HCT116 (cell line): ENCODE measurements around the gene ELFN2. TPM values are rescaled to one million over a fixed set of nuclear protein-coding genes. Genes with fewer than 3 reads are reported as not detected.

Source experiments
- ATAC-seq: fragments of 200-7000 bp; cut with Tn5 transposase; 2 replicates; pipeline ENCODE4 v1.9.1; 2020; ENCODE audit warnings: mild to moderate bottlenecking, moderate library complexity
- BruUV-seq: library from RNA; stranded (reverse); fragments of 400-500 nt; replicated peaks from 2 replicates; lab custom pipeline; 2021; lab: Mats Ljungman, UMichigan
- CTCF ChIA-PET: fragments of 300-600 bp; sonication (Branson Sonifier 250); formaldehyde crosslinking; loops from one replicate; lab custom pipeline; 2021; ENCODE audit warnings: antibody characterized with exemption; lab: Charles Lee
- POLR2A ChIA-PET: fragments of 300-600, 350-600 bp; sonication (Branson Sonifier 250); formaldehyde crosslinking; loops from one replicate; lab custom pipeline; 2021; ENCODE audit warnings: antibody characterized with exemption; lab: Charles Lee
- RAD21 ChIA-PET, 2 experiments: fragments of 300-600 bp; sonication (Branson Sonifier 250); formaldehyde crosslinking; loops; one replicate each; lab custom pipeline; 2023; ENCODE audit warnings: low total read pairs in 2 of 2; ENCODE audit not compliant: uncharacterized antibody in 2 of 2, unreplicated experiment in 2 of 2, low non-redundant PET in 1 of 2; lab: Charles Lee
- DNase-seq: peaks from one replicate; pipeline ENCODE4 v3.0.0-alpha.2; 2010; ENCODE audit warnings: low read depth, low spot score
- H2AFZ ChIP-seq: fragments of 200-600 bp; shearing (Covaris generic), sonication (generic); 2 replicates; pipeline ENCODE4 v1.6.1; 2017; ENCODE audit warnings: low read depth, mixed run types, mixed read lengths, antibody characterized with exemption, low read length; ENCODE audit not compliant: poor library complexity, severe bottlenecking
- H3K27ac ChIP-seq: 2 replicates; pipeline ENCODE4 v1.5.1; 2012; ENCODE audit warnings: low read depth, low read length
- H3K27me3 ChIP-seq: fragments of 200-600 bp; sonication (generic); 2 replicates; pipeline ENCODE4 v1.6.1; 2016; ENCODE audit warnings: mixed run types, low read length, mixed read lengths; ENCODE audit not compliant: insufficient read depth
- H3K36me3 ChIP-seq, 2 experiments: fragments of 200-500 bp in 1 of 2; fragments of 200-600 bp in 1 of 2; sonication (Bioruptor generic) in 1 of 2; sonication (generic) in 1 of 2; 2 replicates each; pipeline versions ENCODE4 v1.5.1 to v1.6.1; 2014 to 2016; ENCODE audit warnings: low read length in 2 of 2, inconsistent platforms in 1 of 2, mixed read lengths in 1 of 2, mixed run types in 1 of 2; ENCODE audit not compliant: insufficient read depth in 2 of 2, control insufficient read depth in 1 of 2
- H3K4me1 ChIP-seq, 2 experiments: fragments of 200-600 bp in 1 of 2; sonication (generic) in 1 of 2; 2 replicates each; pipeline versions ENCODE4 v1.5.1 to v1.6.1; 2012 to 2017; ENCODE audit warnings: low read length in 2 of 2, inconsistent platforms in 1 of 2, mild to moderate bottlenecking in 1 of 2, mixed read lengths in 1 of 2, mixed run types in 1 of 2, moderate library complexity in 1 of 2; ENCODE audit not compliant: insufficient read depth in 2 of 2, control insufficient read depth in 1 of 2
- H3K4me2 ChIP-seq: fragments of 200-600 bp; sonication (generic); 2 replicates; pipeline ENCODE4 v1.6.1; 2017; ENCODE audit warnings: mixed run types, low read length, mixed read lengths
- H3K4me3 ChIP-seq, 2 experiments: fragments of 200-600 bp in 1 of 2; sonication (generic) in 1 of 2; replicated peaks in 1 of 2; 2 replicates each; pipeline ENCODE4 v1.5.1; 2011 to 2016; ENCODE audit warnings: low read length in 2 of 2, control low read depth in 1 of 2, low read depth in 1 of 2, mild to moderate bottlenecking in 1 of 2, mixed read lengths in 1 of 2, mixed run types in 1 of 2
- H3K79me2 ChIP-seq: fragments of 200-600 bp; sonication (generic); 2 replicates; pipeline ENCODE4 v1.6.1; 2017; ENCODE audit warnings: mild to moderate bottlenecking, mixed run types, low read length, moderate library complexity, mixed read lengths; ENCODE audit not compliant: insufficient read depth
- H3K9ac ChIP-seq: fragments of 200-600 bp; sonication (generic); 2 replicates; pipeline ENCODE4 v1.6.1; 2016; ENCODE audit warnings: low read length, mixed read lengths
- H3K9me2 ChIP-seq: fragments of 200-600 bp; sonication (generic), shearing (Covaris generic); 2 replicates; pipeline ENCODE4 v1.6.1; 2017; ENCODE audit warnings: mixed run types, mild to moderate bottlenecking, moderate library complexity; ENCODE audit not compliant: insufficient read depth
- H3K9me3 ChIP-seq, 2 experiments: fragments of 200-500 bp in 1 of 2; fragments of 200-600 bp in 1 of 2; sonication (Bioruptor generic) in 1 of 2; sonication (generic) in 1 of 2; 2 replicates each; pipeline ENCODE4 v1.6.1; 2014 to 2017; ENCODE audit warnings: low read length in 2 of 2, mixed read lengths in 2 of 2, inconsistent platforms in 1 of 2, low read depth in 1 of 2, mild to moderate bottlenecking in 1 of 2, mixed run types in 1 of 2, moderate library complexity in 1 of 2; ENCODE audit not compliant: control insufficient read depth in 1 of 2, insufficient read depth in 1 of 2
- H4K20me1 ChIP-seq: fragments of 200-600 bp; sonication (generic), shearing (Covaris generic); 2 replicates; pipeline ENCODE4 v1.6.1; 2017; ENCODE audit warnings: mixed run types, mild to moderate bottlenecking, moderate library complexity; ENCODE audit not compliant: insufficient read depth
- ATF3 ChIP-seq: IDR thresholded peaks from 2 replicates; pipeline ENCODE4 v1.6.1; 2012
- CBX3 ChIP-seq: IDR thresholded peaks from 2 replicates; pipeline ENCODE4 v1.6.1; 2012; ENCODE audit warnings: low read depth
- CEBPB ChIP-seq: IDR thresholded peaks from 2 replicates; pipeline ENCODE4 v1.6.1; 2012; ENCODE audit warnings: low read depth
- CTCF ChIP-seq, 3 experiments: fragments of 200-600 bp in 1 of 3; sonication (generic) in 1 of 3; IDR thresholded peaks in 2 of 3; conservative IDR thresholded peaks in 1 of 3; 2 replicates each; pipeline ENCODE4 v1.5.1; 2012 to 2017; ENCODE audit warnings: low read depth in 2 of 3, low read length in 2 of 3, antibody characterized with exemption in 1 of 3, borderline replicate concordance in 1 of 3, control low read depth in 1 of 3, mild to moderate bottlenecking in 1 of 3, mixed read lengths in 1 of 3, mixed run types in 1 of 3, moderate library complexity in 1 of 3; ENCODE audit not compliant: insufficient read depth in 1 of 3
- EGR1 ChIP-seq: IDR thresholded peaks from 2 replicates; pipeline ENCODE4 v1.6.1; 2012; ENCODE audit warnings: low read depth
- ELF1 ChIP-seq: IDR thresholded peaks from 2 replicates; pipeline ENCODE4 v1.6.1; 2012; ENCODE audit warnings: low read depth, borderline replicate concordance
- EZH2 ChIP-seq: fragments of 200-600 bp; sonication (generic); IDR thresholded peaks from 2 replicates; pipeline ENCODE4 v1.6.1; 2017; ENCODE audit warnings: antibody characterized with exemption, mixed run types
- EZH2phosphoT487 ChIP-seq: fragments of 200-600 bp; IDR thresholded peaks from 2 replicates; pipeline ENCODE4 v1.6.1; 2018; ENCODE audit warnings: antibody characterized with exemption, borderline replicate concordance
- FOSL1 ChIP-seq: IDR thresholded peaks from 2 replicates; pipeline ENCODE4 v1.6.1; 2012; ENCODE audit warnings: low read depth
- JUND ChIP-seq: IDR thresholded peaks from 2 replicates; pipeline ENCODE4 v1.6.1; 2012
- POLR2A ChIP-seq: IDR thresholded peaks from 2 replicates; pipeline ENCODE4 v1.7.0; 2011; ENCODE audit warnings: borderline replicate concordance; ENCODE audit not compliant: insufficient read depth, insufficient read length; ENCODE audit errors: extremely low read depth
- RAD21 ChIP-seq: IDR thresholded peaks from 2 replicates; pipeline ENCODE4 v1.6.1; 2012; ENCODE audit warnings: low read depth, mild to moderate bottlenecking
- REST ChIP-seq: IDR thresholded peaks from 2 replicates; pipeline ENCODE4 v1.6.1; 2012; ENCODE audit warnings: low read depth
- SP1 ChIP-seq: IDR thresholded peaks from 2 replicates; pipeline ENCODE4 v1.6.1; 2012; ENCODE audit warnings: low read depth
- SRF ChIP-seq: IDR thresholded peaks from 2 replicates; pipeline ENCODE4 v1.6.1; 2012; ENCODE audit warnings: low read depth
- TCF7L2 ChIP-seq: IDR thresholded peaks from 2 replicates; pipeline ENCODE4 v1.7.0; 2011; ENCODE audit warnings: borderline replicate concordance, inconsistent platforms; ENCODE audit not compliant: insufficient read depth, insufficient read length; ENCODE audit errors: extremely low read depth
- YY1 ChIP-seq: IDR thresholded peaks from 2 replicates; pipeline ENCODE4 v1.6.1; 2011; ENCODE audit warnings: low read length, low read depth, moderate library complexity, mild to moderate bottlenecking; ENCODE audit not compliant: insufficient replicate concordance; ENCODE audit errors: extremely low read depth
- ZBTB33 ChIP-seq: IDR thresholded peaks from 2 replicates; pipeline ENCODE4 v1.6.1; 2011; ENCODE audit warnings: mild to moderate bottlenecking, low read length, moderate library complexity; ENCODE audit not compliant: insufficient replicate concordance; ENCODE audit errors: extremely low read depth
- ZNF274 ChIP-seq: fragments of 200-500 bp; sonication (Bioruptor generic); IDR thresholded peaks from 2 replicates; pipeline ENCODE4 v1.6.1; 2014; ENCODE audit warnings: mild to moderate bottlenecking, low read depth, low read length, inconsistent platforms
- intact Hi-C: fragments of 100-400 bp; cut with micrococcal nuclease; formaldehyde crosslinking; loops from 2 replicates; pipeline ENCODE4 v1.10.0; 2022
- total RNA-seq: library from RNA; stranded (reverse); gene quantifications from one replicate; pipeline ENCODE4 v1.2.1, GENCODE V29; 2021; ENCODE audit not compliant: unreplicated experiment

The ELFN2 gene
- total RNA-seq, 1 experiment from 2014 or later = 45.4 TPM

GRCh38 chr22:37354670-37355069, 72.6 kb downstream of the ELFN2 start:
- Histone ChIP-seq H3K27ac (no peak overlapping the region), H4K20me1 (no peaks in the 10 kb centered on the region), H3K4me2 (no peak overlapping the region), H3K9me3 (no peaks in the 10 kb centered on the region), H3K36me3 (no peaks in the 10 kb centered on the region), H3K79me2 (no peaks in the 10 kb centered on the region), H3K4me1 (peaks cover 0 to 18% of the 10 kb centered on the region in 2 experiments; a peak in 2 of 4 replicates), H3K9ac (no peak overlapping the region), H3K4me3 (no peak overlapping the region), H2AFZ (no peak overlapping the region), H3K27me3 (no peaks in the 10 kb centered on the region), H3K9me2 (no peaks in the 10 kb centered on the region)
- ChIA-PET CTCF (no interaction called here), RAD21 (no interaction called here), POLR2A (no interaction called here)
- no peak for DNase-seq
- intact Hi-C loops = no loop called here
- no peak for TF ChIP-seq CTCF (IDR thresholded peaks at IDR 0.05 in 2 of 3, conservative IDR thresholded peaks at IDR 0.05 in 1 of 3; ENCODE audit: borderline replicate concordance in 1 of 3, insufficient read depth in 1 of 3, low read depth in 2 of 3, low read length in 2 of 3)
- no peak for TF ChIP-seq POLR2A
- no peak for TF ChIP-seq FOSL1
- TF ChIP-seq ATF3 = no peak
- TF ChIP-seq ELF1 = no peak
- TF ChIP-seq EGR1 = no peak
- no peak for TF ChIP-seq EZH2
- TF ChIP-seq ZNF274 = no peak
- no peak for TF ChIP-seq REST
- TF ChIP-seq YY1 = no peak
- no peak for TF ChIP-seq RAD21
- no peak for TF ChIP-seq SP1
- TF ChIP-seq ZBTB33 = no peak
- TF ChIP-seq JUND = no peak
- no peak for TF ChIP-seq CEBPB
- no peak for TF ChIP-seq TCF7L2
- no peak for TF ChIP-seq SRF
- no peak for TF ChIP-seq EZH2phosphoT487
- no peak for TF ChIP-seq CBX3
- no peak for ATAC-seq
- no TSS peak for BruUV-seq
